H9 (cell line): ENCODE measurements around the gene DDOST. TPM values are rescaled to one million over a fixed set of nuclear protein-coding genes. Genes with fewer than 3 reads are reported as not detected.

Experiments
- DNase-seq: peaks from one replicate; pipeline ENCODE4 v3.0.0-alpha.2; 2017
- H2AFZ ChIP-seq: one replicate; pipeline ENCODE4 v1.6.1; 2013; ENCODE audit warnings: mild to moderate bottlenecking, low read length, control low read depth, moderate library complexity
- H2AK5ac ChIP-seq: 2 replicates; pipeline ENCODE4 v1.6.1; 2013; ENCODE audit warnings: low read length, control low read depth, mixed read lengths; ENCODE audit not compliant: insufficient read length
- H2BK120ac ChIP-seq: one replicate; pipeline ENCODE4 v1.6.1; 2013; ENCODE audit warnings: low read depth, mild to moderate bottlenecking, low read length, control low read depth, inconsistent platforms; ENCODE audit not compliant: poor library complexity, severe bottlenecking
- H2BK12ac ChIP-seq: 2 replicates; pipeline ENCODE4 v1.6.1; 2013; ENCODE audit warnings: low read length, control low read depth, mixed read lengths, low read depth; ENCODE audit not compliant: insufficient read length
- H2BK15ac ChIP-seq: 2 replicates; pipeline ENCODE4 v1.6.1; 2013; ENCODE audit warnings: low read depth, low read length, control low read depth
- H2BK20ac ChIP-seq: one replicate; pipeline ENCODE4 v1.6.1; 2013; ENCODE audit warnings: low read depth, mild to moderate bottlenecking, low read length, control low read depth, inconsistent platforms; ENCODE audit not compliant: poor library complexity, severe bottlenecking
- H2BK5ac ChIP-seq: 2 replicates; pipeline ENCODE4 v1.6.1; 2013; ENCODE audit warnings: low read length, control low read depth, mixed read lengths; ENCODE audit not compliant: insufficient read length
- H3K14ac ChIP-seq: 2 replicates; pipeline ENCODE4 v1.6.1; 2013; ENCODE audit warnings: low read length, control low read depth; ENCODE audit not compliant: insufficient read depth
- H3K18ac ChIP-seq: 2 replicates; pipeline ENCODE4 v1.6.1; 2013; ENCODE audit warnings: low read depth, mild to moderate bottlenecking, mixed read lengths, low read length, control low read depth; ENCODE audit not compliant: insufficient read length
- H3K23ac ChIP-seq: 2 replicates; pipeline ENCODE4 v1.6.1; 2013; ENCODE audit warnings: low read length, control low read depth, mixed read lengths, low read depth; ENCODE audit not compliant: insufficient read length
- H3K23me2 ChIP-seq: 2 replicates; pipeline ENCODE4 v1.6.1; 2013; ENCODE audit warnings: low read depth, mild to moderate bottlenecking, mixed read lengths, low read length, control low read depth; ENCODE audit not compliant: insufficient read length, poor library complexity, severe bottlenecking
- H3K27ac ChIP-seq: 2 replicates; pipeline ENCODE4 v1.5.1; 2013; ENCODE audit warnings: low read length, control low read depth, mixed read lengths, low read depth; ENCODE audit not compliant: insufficient read length
- H3K27me3 ChIP-seq: 2 replicates; pipeline ENCODE4 v1.6.1; 2013; ENCODE audit warnings: low read length, control low read depth, inconsistent platforms; ENCODE audit not compliant: insufficient read depth
- H3K4ac ChIP-seq: 2 replicates; pipeline ENCODE4 v1.6.1; 2013; ENCODE audit warnings: low read depth, mild to moderate bottlenecking, control low read depth, inconsistent platforms, low read length, moderate library complexity
- H3K4me1 ChIP-seq: 2 replicates; pipeline ENCODE4 v1.6.1; 2013; ENCODE audit warnings: low read length, control low read depth, inconsistent platforms; ENCODE audit not compliant: insufficient read depth
- H3K4me2 ChIP-seq: 2 replicates; pipeline ENCODE4 v1.6.1; 2013; ENCODE audit warnings: low read length, control low read depth, mixed read lengths; ENCODE audit not compliant: insufficient read length, insufficient read depth
- H3K56ac ChIP-seq: 2 replicates; pipeline ENCODE4 v1.6.1; 2013; ENCODE audit warnings: low read depth, mild to moderate bottlenecking, mixed read lengths, low read length, control low read depth; ENCODE audit not compliant: insufficient read length
- H3K79me1 ChIP-seq: 2 replicates; pipeline ENCODE4 v1.6.1; 2013; ENCODE audit warnings: low read depth, mild to moderate bottlenecking, moderate library complexity, low read length, control low read depth, inconsistent platforms; ENCODE audit not compliant: insufficient read depth, poor library complexity, severe bottlenecking
- H3K79me2 ChIP-seq: 2 replicates; pipeline ENCODE4 v1.6.1; 2013; ENCODE audit warnings: low read length, control low read depth, inconsistent platforms; ENCODE audit not compliant: insufficient read depth
- H3K9ac ChIP-seq: 2 replicates; pipeline ENCODE4 v1.6.1; 2013; ENCODE audit warnings: low read length, control low read depth, mixed read lengths; ENCODE audit not compliant: insufficient read length; ENCODE audit errors: extremely low read depth
- H3K9me3 ChIP-seq: one replicate; pipeline ENCODE4 v1.6.1; 2013; ENCODE audit warnings: low read depth, low read length, inconsistent platforms; ENCODE audit not compliant: control insufficient read depth
- H3T11ph ChIP-seq: one replicate; pipeline ENCODE4 v1.6.1; 2013; ENCODE audit warnings: mild to moderate bottlenecking, low read length, control low read depth, inconsistent platforms
- H4K20me1 ChIP-seq: one replicate; pipeline ENCODE4 v1.6.1; 2013; ENCODE audit not compliant: control insufficient read depth, insufficient read length, insufficient read depth
- H4K5ac ChIP-seq: 2 replicates; pipeline ENCODE4 v1.6.1; 2013; ENCODE audit warnings: low read depth, mild to moderate bottlenecking, mixed read lengths, low read length, control low read depth; ENCODE audit not compliant: insufficient read length
- H4K8ac ChIP-seq: replicated peaks from 2 replicates; pipeline ENCODE4 v1.6.1; 2013; ENCODE audit warnings: low read length, control low read depth, mixed read lengths, low read depth; ENCODE audit not compliant: insufficient read length
- H4K91ac ChIP-seq: 2 replicates; pipeline ENCODE4 v1.6.1; 2013; ENCODE audit warnings: low read depth, mild to moderate bottlenecking, moderate library complexity, mixed read lengths, low read length, control low read depth; ENCODE audit not compliant: insufficient read length
- H3K27ac Mint-ChIP-seq, 3 experiments: 2 replicates in 2 of 3; 3 replicates in 1 of 3; pipeline ENCODE4 v1.8.0; 2020 to 2021; ENCODE audit warnings: mixed read lengths in 3 of 3, mild to moderate bottlenecking in 1 of 3, moderate library complexity in 1 of 3
- H3K27me3 Mint-ChIP-seq: 2 replicates; pipeline ENCODE4 v1.8.0; 2021; ENCODE audit warnings: low read depth, mild to moderate bottlenecking, moderate library complexity, mixed read lengths
- H3K36me3 Mint-ChIP-seq, 3 experiments: 2 replicates in 2 of 3; 3 replicates in 1 of 3; pipeline ENCODE4 v1.8.0; 2020 to 2021; ENCODE audit warnings: low read depth in 3 of 3, mixed read lengths in 3 of 3; ENCODE audit not compliant: insufficient read depth in 1 of 3
- H3K4me1 Mint-ChIP-seq, 2 experiments: 2 replicates each; pipeline ENCODE4 v1.8.0; 2020; ENCODE audit warnings: mixed read lengths in 2 of 2
- H3K4me3 Mint-ChIP-seq, 2 experiments: 2 replicates in 1 of 2; 3 replicates in 1 of 2; pipeline ENCODE4 v1.8.0; 2020 to 2021; ENCODE audit warnings: mild to moderate bottlenecking in 2 of 2, mixed read lengths in 2 of 2, moderate library complexity in 1 of 2
- H3K9me3 Mint-ChIP-seq, 2 experiments: 2 replicates in 1 of 2; 3 replicates in 1 of 2; pipeline ENCODE4 v1.8.0; 2020; ENCODE audit warnings: mild to moderate bottlenecking in 2 of 2, mixed read lengths in 2 of 2, moderate library complexity in 1 of 2
- WGBS: extraction: QIAGEN DNeasy Blood & Tissue Kit; methylation state at CpG from one replicate; pipeline ENCODE4 v1.1.7; 2013; ENCODE audit warnings: missing lambda C conversion rate, low lambda C conversion rate, mixed read lengths; ENCODE audit not compliant: insufficient read length; ENCODE audit errors: extremely low coverage; 5-methylcytosine and 5-hydroxymethylcytosine counted together
- total RNA-seq: library from RNA; stranded (reverse); gene quantifications from 2 replicates; pipeline ENCODE4 v1.2.1, GENCODE V29; 2021
- TF ChIP-seq, protein P1 (sequence below): fragments of 200-600 bp; sonication (generic); conservative IDR thresholded peaks from 3 replicates; pipeline ENCODE4 v1.8.0; 2021; ENCODE audit warnings: antibody characterized with exemption, mild to moderate bottlenecking

DDOST gene
- total RNA-seq, 1 experiment from 2014 or later: 255 TPM

DNA sequence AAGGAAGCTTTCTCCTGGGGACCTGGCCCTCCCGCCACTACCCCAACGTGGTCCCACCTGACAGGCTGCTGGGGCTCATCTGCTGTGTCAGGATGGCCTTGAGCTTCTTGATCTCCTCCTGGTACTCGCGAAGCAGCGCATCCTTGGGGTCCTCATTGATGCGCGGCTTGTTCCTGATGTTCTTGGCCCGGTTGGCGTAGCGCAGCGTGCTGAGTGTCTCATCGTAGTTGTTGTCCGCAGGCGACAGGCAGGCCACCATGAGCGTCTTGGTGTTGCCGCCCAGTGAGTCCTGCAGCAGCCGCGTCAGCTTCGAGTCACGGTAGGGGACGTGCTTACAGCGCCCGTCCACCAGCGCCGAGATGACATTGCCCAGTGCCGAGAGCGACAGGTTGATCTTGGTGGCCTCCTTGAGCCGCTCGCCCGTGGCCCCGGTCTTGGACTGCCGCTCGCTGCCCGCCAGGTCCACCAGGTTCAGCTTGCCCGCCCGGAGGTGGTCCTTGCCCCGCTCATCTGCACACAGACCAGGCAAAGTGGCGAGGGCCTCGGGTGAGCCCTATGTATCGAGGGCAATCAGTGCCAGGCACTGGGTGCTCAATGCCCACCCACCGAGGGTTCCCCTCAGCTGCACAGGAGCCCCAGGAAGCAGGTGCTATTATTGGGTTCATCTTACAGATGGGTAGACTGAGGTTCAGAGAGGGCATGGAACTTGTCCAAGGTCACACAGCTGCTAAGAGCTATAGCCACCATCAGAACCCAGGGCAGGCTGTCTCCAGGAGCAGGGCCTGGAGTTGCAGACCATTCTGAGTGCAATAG lies 43.4 kb upstream of the DDOST start:
- Histone ChIP-seq H2BK20ac (no peak overlapping the region), H3K14ac (no peak overlapping the region), H4K8ac (no peak overlapping the region), H4K5ac (no peak overlapping the region), H3K23me2 (peaks cover 2% of the 10 kb centered on the region), H3K27ac (no peak overlapping the region), H3K79me1 (no peaks in the 10 kb centered on the region), H3K4ac (no peak overlapping the region), H3K23ac (no peak overlapping the region), H3K9ac (no peak overlapping the region), H3K9me3 (no peaks in the 10 kb centered on the region), H2BK12ac (no peak overlapping the region), H3K18ac (no peak overlapping the region), H3T11ph (no peak overlapping the region), H3K79me2 (no peaks in the 10 kb centered on the region), H4K91ac (no peak overlapping the region), H3K56ac (no peak overlapping the region), H3K27me3 (no peaks in the 10 kb centered on the region), H2AFZ (no peak overlapping the region), H3K4me2 (no peak overlapping the region), H2BK15ac (no peak overlapping the region), H2AK5ac (no peak overlapping the region), H3K4me1 (no peaks in the 10 kb centered on the region), H2BK5ac (no peak overlapping the region), H4K20me1 (no peaks in the 10 kb centered on the region), H2BK120ac (no peak overlapping the region)
- no peak overlapping the region for H3K4me3 Mint-ChIP-seq
- H3K27ac Mint-ChIP-seq: no peak overlapping the region
- TF ChIP-seq, protein P1, sequence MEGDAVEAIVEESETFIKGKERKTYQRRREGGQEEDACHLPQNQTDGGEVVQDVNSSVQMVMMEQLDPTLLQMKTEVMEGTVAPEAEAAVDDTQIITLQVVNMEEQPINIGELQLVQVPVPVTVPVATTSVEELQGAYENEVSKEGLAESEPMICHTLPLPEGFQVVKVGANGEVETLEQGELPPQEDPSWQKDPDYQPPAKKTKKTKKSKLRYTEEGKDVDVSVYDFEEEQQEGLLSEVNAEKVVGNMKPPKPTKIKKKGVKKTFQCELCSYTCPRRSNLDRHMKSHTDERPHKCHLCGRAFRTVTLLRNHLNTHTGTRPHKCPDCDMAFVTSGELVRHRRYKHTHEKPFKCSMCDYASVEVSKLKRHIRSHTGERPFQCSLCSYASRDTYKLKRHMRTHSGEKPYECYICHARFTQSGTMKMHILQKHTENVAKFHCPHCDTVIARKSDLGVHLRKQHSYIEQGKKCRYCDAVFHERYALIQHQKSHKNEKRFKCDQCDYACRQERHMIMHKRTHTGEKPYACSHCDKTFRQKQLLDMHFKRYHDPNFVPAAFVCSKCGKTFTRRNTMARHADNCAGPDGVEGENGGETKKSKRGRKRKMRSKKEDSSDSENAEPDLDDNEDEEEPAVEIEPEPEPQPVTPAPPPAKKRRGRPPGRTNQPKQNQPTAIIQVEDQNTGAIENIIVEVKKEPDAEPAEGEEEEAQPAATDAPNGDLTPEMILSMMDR: no peak
- DNase-seq: no peak
- H3K27me3 Mint-ChIP-seq: peaks cover 4% of the 10 kb centered on the region; the same call in 1 of the 2 replicates
- WGBS: no CpG with 5 or more reads among the region's 41 CpGs
- H3K4me1 Mint-ChIP-seq: no peaks in the 10 kb centered on the region
- H3K9me3 Mint-ChIP-seq: no peaks in the 10 kb centered on the region
- H3K36me3 Mint-ChIP-seq: peaks cover 5 to 33% (median 10%) of the 10 kb centered on the region in 3 experiments; a peak in 5 of 7 replicates
